Ectodermal cell (in vitro differentiated cells): Measurements from ENCODE around the gene ERICH3.
"Not testable (repeated sequence)": the region's sequence is repeated elsewhere in the genome, so short reads cannot be mapped to it uniquely, and the experiment has no call there.

Experiments
- H3K27ac ChIP-seq: 2 replicates; pipeline ENCODE4 v1.7.0; 2013; ENCODE audit warnings: mild to moderate bottlenecking, low read depth, low read length; ENCODE audit not compliant: insufficient read depth, poor library complexity, severe bottlenecking
- H3K27me3 ChIP-seq: 2 replicates; pipeline ENCODE4 v1.7.0; 2013; ENCODE audit warnings: mild to moderate bottlenecking, low read length; ENCODE audit not compliant: insufficient read depth, control insufficient read depth, poor library complexity, severe bottlenecking
- H3K36me3 ChIP-seq: one replicate; pipeline ENCODE4 v1.7.0; 2013; ENCODE audit warnings: low read length; ENCODE audit not compliant: control insufficient read depth, insufficient read depth
- H3K4me1 ChIP-seq: one replicate; pipeline ENCODE4 v1.7.0; 2013; ENCODE audit warnings: low read length; ENCODE audit not compliant: control insufficient read depth, insufficient read depth
- H3K4me3 ChIP-seq: 2 replicates; pipeline ENCODE4 v1.7.0; 2013; ENCODE audit warnings: low read depth, low read length, control low read depth; ENCODE audit not compliant: insufficient read depth
- H3K9me3 ChIP-seq: 2 replicates; pipeline ENCODE4 v1.7.0; 2013; ENCODE audit warnings: mild to moderate bottlenecking, low read length, moderate library complexity; ENCODE audit not compliant: control insufficient read depth
- WGBS, 2 experiments: methylation state at CpG; one replicate each; pipeline ENCODE4 v1.1.7; 2013; ENCODE audit warnings: missing lambda C conversion rate in 2 of 2; 5-methylcytosine and 5-hydroxymethylcytosine counted together

The ERICH3 gene

GRCh38 chr1:74681851-74682250, 8.3 kb upstream of the ERICH3 start:
- Histone ChIP-seq H3K27me3 (no peaks in the 10 kb centered on the region), H3K27ac (no peak overlapping the region), H3K4me3 (no peak overlapping the region), H3K4me1 (no peaks in the 10 kb centered on the region), H3K9me3 (no peaks in the 10 kb centered on the region), H3K36me3 (no peaks in the 10 kb centered on the region)
- WGBS, 2 experiments = 86 to 95% methylated on average over 2 of the region's 2 CpGs

DNA sequence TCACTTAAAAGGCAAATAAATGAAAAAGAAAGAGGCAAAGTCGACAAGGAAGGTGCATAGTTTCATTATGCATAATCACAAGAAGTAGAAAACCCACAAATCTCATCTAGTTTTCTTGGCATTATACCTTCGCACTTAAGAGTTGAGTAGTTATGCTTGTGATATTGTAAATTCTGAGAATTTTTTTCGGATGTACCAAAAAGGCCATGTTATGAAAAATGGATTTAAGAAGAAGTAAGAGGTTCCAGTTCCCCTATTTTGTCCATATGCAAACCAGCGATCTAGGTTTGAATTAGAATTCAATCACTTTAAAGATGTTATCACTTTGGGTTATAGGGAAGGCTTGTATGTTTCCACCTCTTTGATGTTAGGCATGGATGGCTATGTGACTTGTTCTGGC, 7.9 kb upstream of the ERICH3 start:
- H3K9me3 ChIP-seq = no peaks in the 10 kb centered on the region
- no peaks in the 10 kb centered on the region for H3K4me1 ChIP-seq
- no peaks in the 10 kb centered on the region for H3K36me3 ChIP-seq
- H3K4me3 ChIP-seq = no peak overlapping the region
- H3K27ac ChIP-seq = no peak overlapping the region
- 89 to 92% methylated on average over 4 of the region's 4 CpGs for WGBS, 2 experiments
- H3K27me3 ChIP-seq = no peaks in the 10 kb centered on the region

- no peaks in the 10 kb centered on the region for H3K9me3 ChIP-seq
- H3K4me3 ChIP-seq = no peak overlapping the region
- no peaks in the 10 kb centered on the region for H3K27me3 ChIP-seq
- H3K27ac ChIP-seq = no peak overlapping the region
- no peaks in the 10 kb centered on the region for H3K36me3 ChIP-seq
- 74 to 94% methylated on average over 2 to 3 of the region's 3 CpGs for WGBS, 2 experiments
- H3K4me1 ChIP-seq = no peaks in the 10 kb centered on the region
Measured at GRCh38 chr1:74681001-74681400, 7.4 kb upstream of the ERICH3 start.

DNA sequence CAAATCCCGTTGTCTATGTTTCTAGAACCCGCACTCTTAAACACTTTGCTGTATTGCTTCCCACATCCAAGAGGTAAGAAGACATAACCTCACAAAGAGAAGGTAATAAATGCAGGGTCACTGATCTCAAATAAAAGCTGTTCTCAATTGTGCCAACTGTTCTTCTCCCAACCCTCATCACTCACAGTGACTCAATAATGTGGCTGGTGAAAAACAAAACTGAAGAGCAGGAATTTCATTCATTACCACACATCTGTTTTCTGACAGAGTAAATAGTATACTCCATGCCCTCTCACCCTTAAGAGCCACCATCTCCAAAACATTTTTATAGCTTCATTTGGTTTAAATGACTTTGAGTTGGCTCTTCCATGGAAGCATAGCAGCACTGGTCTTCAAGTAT, 6.2 kb upstream of the ERICH3 start:
- H3K27ac ChIP-seq = no peak overlapping the region
- H3K4me3 ChIP-seq = no peak overlapping the region
- no peaks in the 10 kb centered on the region for H3K36me3 ChIP-seq
- no peaks in the 10 kb centered on the region for H3K27me3 ChIP-seq
- 93 to 100% methylated on average over 2 of the region's 2 CpGs for WGBS, 2 experiments
- no peaks in the 10 kb centered on the region for H3K4me1 ChIP-seq
- no peaks in the 10 kb centered on the region for H3K9me3 ChIP-seq

GRCh38 chr1:74677926-74678325, 4.3 kb upstream of the ERICH3 start:
- H3K4me1 ChIP-seq = no peaks in the 10 kb centered on the region
- peaks cover 11% of the 10 kb centered on the region for H3K27me3 ChIP-seq
- H3K27ac ChIP-seq = no peak overlapping the region
- H3K9me3 ChIP-seq = no peaks in the 10 kb centered on the region
- no peaks in the 10 kb centered on the region for H3K36me3 ChIP-seq
- H3K4me3 ChIP-seq = no peak overlapping the region

DNA sequence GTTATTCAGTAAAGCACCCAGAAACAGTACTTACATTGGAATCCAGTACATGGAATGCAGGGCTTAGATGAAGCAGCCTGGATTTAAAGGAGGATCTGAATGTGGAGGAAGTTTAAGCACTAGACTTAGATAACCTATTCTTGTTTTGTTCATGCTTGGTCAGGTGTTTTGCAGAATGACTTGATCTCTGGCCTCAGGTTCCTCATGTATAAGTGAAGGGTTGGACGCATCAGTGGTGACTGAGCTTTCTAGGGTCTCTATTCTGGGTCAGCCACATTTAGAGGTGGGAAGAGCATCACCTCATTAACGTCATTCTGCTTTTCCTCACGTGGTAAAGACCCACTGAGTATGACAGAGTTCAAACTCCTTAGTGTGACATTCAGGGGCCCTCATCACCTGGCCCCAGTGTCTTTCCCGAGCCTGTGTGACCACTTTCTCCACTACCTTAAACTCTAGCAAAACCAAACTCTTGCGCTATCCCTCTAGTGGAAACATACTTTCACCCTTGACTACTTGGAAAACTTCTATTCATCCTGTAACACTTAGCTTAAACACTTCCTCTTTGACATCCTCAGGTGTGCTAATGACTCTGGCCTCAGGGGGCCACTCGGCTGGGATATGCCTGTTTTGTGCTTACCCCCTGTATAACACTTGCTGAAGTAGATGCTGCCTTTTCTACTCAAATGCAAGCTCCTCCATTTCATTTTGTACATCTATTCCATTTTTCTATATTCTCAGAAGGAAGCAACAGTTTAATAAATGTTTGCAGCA, 871 bp upstream of the ERICH3 start:
- WGBS, 2 experiments = 64 to 65% methylated on average over 6 of the region's 6 CpGs
- Histone ChIP-seq H3K36me3 (no peaks in the 10 kb centered on the region), H3K9me3 (peaks cover 3% of the 10 kb centered on the region), H3K27me3 (peaks cover 11% of the 10 kb centered on the region), H3K27ac (no peak overlapping the region), H3K4me3 (no peak overlapping the region), H3K4me1 (no peaks in the 10 kb centered on the region)

- peaks cover 11% of the 10 kb centered on the region for H3K27me3 ChIP-seq
- not testable (repeated sequence) for H3K27ac ChIP-seq, H3K9me3 ChIP-seq, H3K36me3 ChIP-seq, H3K4me3 ChIP-seq, H3K4me1 ChIP-seq
- 96% methylated on average over 3 of the region's 3 CpGs for WGBS, 2 experiments
Measured at GRCh38 chr1:74670866-74671265, 2.7 kb downstream of the ERICH3 start.

DNA sequence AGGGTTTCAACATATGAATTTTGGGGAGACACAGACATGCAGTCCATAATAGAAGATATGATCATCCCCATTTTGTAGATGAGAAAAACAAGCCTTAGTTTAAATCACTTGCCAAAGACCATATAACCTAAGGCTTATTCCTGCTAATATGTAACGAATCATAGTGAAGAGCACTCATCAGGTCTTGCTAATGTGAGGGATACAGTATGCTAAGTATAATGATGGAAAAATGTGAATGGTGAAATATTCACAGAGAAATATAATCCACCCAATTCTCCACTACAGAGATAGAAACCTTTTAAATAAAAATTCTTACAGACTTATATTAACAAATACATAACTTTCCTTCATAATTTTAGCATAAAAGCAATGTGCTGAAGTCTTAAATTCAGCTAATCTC, 18.9 kb downstream of the ERICH3 start:
- H3K27ac ChIP-seq = no peak overlapping the region
- H3K4me1 ChIP-seq = no peaks in the 10 kb centered on the region
- no peaks in the 10 kb centered on the region for H3K27me3 ChIP-seq
- no peaks in the 10 kb centered on the region for H3K36me3 ChIP-seq
- H3K4me3 ChIP-seq = no peak overlapping the region
- 100% methylated on average over 1 of the region's 1 CpG; no CpG with 5 or more reads in 1 of the 2 experiments for WGBS, 2 experiments
- no peaks in the 10 kb centered on the region for H3K9me3 ChIP-seq

- H3K4me1 ChIP-seq = no peaks in the 10 kb centered on the region
- no peak overlapping the region for H3K4me3 ChIP-seq
- no peak overlapping the region for H3K27ac ChIP-seq
- no peaks in the 10 kb centered on the region for H3K27me3 ChIP-seq
- H3K36me3 ChIP-seq = no peaks in the 10 kb centered on the region
- 92 to 96% methylated on average over 6 to 7 of the region's 7 CpGs for WGBS, 2 experiments
- H3K9me3 ChIP-seq = no peaks in the 10 kb centered on the region
Measured at GRCh38 chr1:74652711-74653139, 20.9 kb downstream of the ERICH3 start.

DNA sequence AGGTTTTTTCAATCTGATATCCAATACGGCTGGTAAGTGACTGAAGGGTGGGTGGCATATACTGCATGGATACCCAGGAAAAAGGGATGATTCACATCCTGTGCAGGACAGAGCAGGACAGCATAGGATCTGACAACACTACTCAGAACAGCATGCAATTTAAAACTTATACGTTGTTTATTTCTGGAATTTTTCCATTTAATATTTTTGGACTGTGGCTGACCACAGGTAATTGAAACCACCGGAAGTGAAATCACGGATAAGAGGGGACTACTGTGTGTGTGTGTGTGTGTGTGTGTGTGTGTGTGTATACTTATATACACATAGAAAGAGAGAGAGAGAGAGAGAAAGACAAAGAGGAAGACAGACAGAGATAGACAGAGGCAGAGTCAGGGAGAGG, 23.0 kb downstream of the ERICH3 start:
- WGBS, 2 experiments = 94 to 100% methylated on average over 3 to 4 of the region's 4 CpGs
- Histone ChIP-seq H3K27me3 (no peaks in the 10 kb centered on the region), H3K36me3 (no peaks in the 10 kb centered on the region), H3K4me3 (no peak overlapping the region), H3K27ac (no peak overlapping the region), H3K9me3 (no peaks in the 10 kb centered on the region), H3K4me1 (no peaks in the 10 kb centered on the region)

- Histone ChIP-seq H3K27me3 (no peaks in the 10 kb centered on the region), H3K36me3 (no peaks in the 10 kb centered on the region), H3K4me3 (no peak overlapping the region), H3K4me1 (no peaks in the 10 kb centered on the region), H3K9me3 (no peaks in the 10 kb centered on the region), H3K27ac (no peak overlapping the region)
Measured at GRCh38 chr1:74641876-74642275, 31.7 kb downstream of the ERICH3 start.
